ENCODE data around the gene PARVB. TPM values are rescaled to one million over a fixed set of nuclear protein-coding genes. Genes with fewer than 3 reads are reported as not detected.

Gene PARVB
- polyA plus RNA-seq, 1 donor (not counting 4 experiments of a cell fraction or from before 2014, with no cell fraction given), result 10.5 TPM

GRCh38 chr22:44196241-44196640 lies 172.1 kb downstream of the PARVB start:
- H3K9ac ChIP-seq (ENCODE audit: control insufficient read depth, extremely low read depth, insufficient read depth, low read length), result no peak overlapping the region
- no peak for FAIRE-seq
- H3K9me3 ChIP-seq (ENCODE audit: control insufficient read depth, low read depth, low read length), result no peaks in the 10 kb centered on the region
- no peak overlapping the region for H3K27ac ChIP-seq (ENCODE audit: control insufficient read depth, insufficient read depth, low read length)
- H3K4me1 ChIP-seq (ENCODE audit: control insufficient read depth, extremely low read depth, insufficient read depth, low read length), result no peaks in the 10 kb centered on the region
- TF ChIP-seq EZH2 (IDR thresholded peaks at IDR 0.05; ENCODE audit: low read length), result no peak
- TF ChIP-seq, protein P1, sequence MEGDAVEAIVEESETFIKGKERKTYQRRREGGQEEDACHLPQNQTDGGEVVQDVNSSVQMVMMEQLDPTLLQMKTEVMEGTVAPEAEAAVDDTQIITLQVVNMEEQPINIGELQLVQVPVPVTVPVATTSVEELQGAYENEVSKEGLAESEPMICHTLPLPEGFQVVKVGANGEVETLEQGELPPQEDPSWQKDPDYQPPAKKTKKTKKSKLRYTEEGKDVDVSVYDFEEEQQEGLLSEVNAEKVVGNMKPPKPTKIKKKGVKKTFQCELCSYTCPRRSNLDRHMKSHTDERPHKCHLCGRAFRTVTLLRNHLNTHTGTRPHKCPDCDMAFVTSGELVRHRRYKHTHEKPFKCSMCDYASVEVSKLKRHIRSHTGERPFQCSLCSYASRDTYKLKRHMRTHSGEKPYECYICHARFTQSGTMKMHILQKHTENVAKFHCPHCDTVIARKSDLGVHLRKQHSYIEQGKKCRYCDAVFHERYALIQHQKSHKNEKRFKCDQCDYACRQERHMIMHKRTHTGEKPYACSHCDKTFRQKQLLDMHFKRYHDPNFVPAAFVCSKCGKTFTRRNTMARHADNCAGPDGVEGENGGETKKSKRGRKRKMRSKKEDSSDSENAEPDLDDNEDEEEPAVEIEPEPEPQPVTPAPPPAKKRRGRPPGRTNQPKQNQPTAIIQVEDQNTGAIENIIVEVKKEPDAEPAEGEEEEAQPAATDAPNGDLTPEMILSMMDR (optimal IDR thresholded peaks at IDR 0.05 in 1 of 3, IDR thresholded peaks at IDR 0.05 in 1 of 3, conservative IDR thresholded peaks at IDR 0.05 in 1 of 3; ENCODE audit: extremely low read depth in 1 of 3, insufficient read depth in 2 of 3, low read length in 3 of 3), result no peak
- no peak for DNase-seq (ENCODE audit: low read depth, low spot score)
- no peak overlapping the region for H2AFZ ChIP-seq (ENCODE audit: control insufficient read depth, low read length)
- H3K4me2 ChIP-seq (ENCODE audit: control insufficient read depth, extremely low read depth, insufficient read depth, low read depth, low read length), result no peak overlapping the region
- H3K79me2 ChIP-seq (ENCODE audit: control insufficient read depth, insufficient read depth, low read length), result no peaks in the 10 kb centered on the region
- H3K4me3 ChIP-seq (ENCODE audit: control insufficient read depth in 2 of 3, extremely low read depth in 1 of 3, insufficient read depth in 2 of 3, low read depth in 1 of 3, low read length in 3 of 3), result no peak overlapping the region
- no peaks in the 10 kb centered on the region for H4K20me1 ChIP-seq (ENCODE audit: control insufficient read depth, extremely low read depth, insufficient read depth, low read length)
- dilution Hi-C loops (cut with MboI; ENCODE audit: extremely low pct_ligation_motif_present, low sequenced_read_pairs), result no loop called here
- H3K27me3 ChIP-seq (ENCODE audit: control insufficient read depth, extremely low read depth, insufficient read depth, low read length), result peaks cover 12% of the 10 kb centered on the region
- no peaks in the 10 kb centered on the region for H3K36me3 ChIP-seq (ENCODE audit: control insufficient read depth in 2 of 2, extremely low read depth in 1 of 2, insufficient read depth in 2 of 2, low read length in 2 of 2)
- H3K9me1 ChIP-seq (ENCODE audit: control insufficient read depth, extremely low read depth, insufficient read depth, low read length), result no peaks in the 10 kb centered on the region

- Histone ChIP-seq H4K20me1 (ENCODE audit: control insufficient read depth, extremely low read depth, insufficient read depth, low read length) (no peaks in the 10 kb centered on the region), H3K9me3 (ENCODE audit: control insufficient read depth, low read depth, low read length) (no peaks in the 10 kb centered on the region), H3K27me3 (ENCODE audit: control insufficient read depth, extremely low read depth, insufficient read depth, low read length) (peaks cover 14% of the 10 kb centered on the region), H3K9me1 (ENCODE audit: control insufficient read depth, extremely low read depth, insufficient read depth, low read length) (no peaks in the 10 kb centered on the region), H2AFZ (ENCODE audit: control insufficient read depth, low read length) (no peak overlapping the region), H3K36me3 (ENCODE audit: control insufficient read depth in 2 of 2, extremely low read depth in 1 of 2, insufficient read depth in 2 of 2, low read length in 2 of 2) (no peaks in the 10 kb centered on the region), H3K4me3 (ENCODE audit: control insufficient read depth in 2 of 3, extremely low read depth in 1 of 3, insufficient read depth in 2 of 3, low read depth in 1 of 3, low read length in 3 of 3) (no peak overlapping the region), H3K4me1 (ENCODE audit: control insufficient read depth, extremely low read depth, insufficient read depth, low read length) (no peaks in the 10 kb centered on the region), H3K4me2 (ENCODE audit: control insufficient read depth, extremely low read depth, insufficient read depth, low read depth, low read length) (no peak overlapping the region), H3K9ac (ENCODE audit: control insufficient read depth, extremely low read depth, insufficient read depth, low read length) (no peak overlapping the region), H3K27ac (ENCODE audit: control insufficient read depth, insufficient read depth, low read length) (no peak overlapping the region), H3K79me2 (ENCODE audit: control insufficient read depth, insufficient read depth, low read length) (no peaks in the 10 kb centered on the region)
- FAIRE-seq (no peak), DNase-seq (ENCODE audit: low read depth, low spot score) (no peak)
- dilution Hi-C loops (cut with MboI; ENCODE audit: extremely low pct_ligation_motif_present, low sequenced_read_pairs), result no loop called here
- TF ChIP-seq EZH2 (IDR thresholded peaks at IDR 0.05; ENCODE audit: low read length), result no peak
- TF ChIP-seq, protein P1 (optimal IDR thresholded peaks at IDR 0.05 in 1 of 3, IDR thresholded peaks at IDR 0.05 in 1 of 3, conservative IDR thresholded peaks at IDR 0.05 in 1 of 3; ENCODE audit: extremely low read depth in 1 of 3, insufficient read depth in 2 of 3, low read length in 3 of 3), result no peak
Observed at GRCh38 chr22:44196731-44197131, 172.6 kb downstream of the PARVB start.
